Embryonic facial prominence (tissue), 1 donor: ENCODE measurements around the gene PDZD8.
"Not testable (repeated sequence)": the region's sequence is repeated elsewhere in the genome, so short reads cannot be mapped to it uniquely, and the experiment has no call there.

Experiments used
- DNase-seq: peaks from one replicate; pipeline ENCODE4 v3.0.0-alpha.2; 2016; ENCODE audit errors: extremely low spot score

Gene PDZD8

GRCh38 chr10:117294039-117294645 is 81.1 kb downstream of the PDZD8 start:
- no peak for DNase-seq

- DNase-seq = not testable (repeated sequence)
Measured at GRCh38 chr10:117290872-117291271, 84.4 kb downstream of the PDZD8 start.

DNA sequence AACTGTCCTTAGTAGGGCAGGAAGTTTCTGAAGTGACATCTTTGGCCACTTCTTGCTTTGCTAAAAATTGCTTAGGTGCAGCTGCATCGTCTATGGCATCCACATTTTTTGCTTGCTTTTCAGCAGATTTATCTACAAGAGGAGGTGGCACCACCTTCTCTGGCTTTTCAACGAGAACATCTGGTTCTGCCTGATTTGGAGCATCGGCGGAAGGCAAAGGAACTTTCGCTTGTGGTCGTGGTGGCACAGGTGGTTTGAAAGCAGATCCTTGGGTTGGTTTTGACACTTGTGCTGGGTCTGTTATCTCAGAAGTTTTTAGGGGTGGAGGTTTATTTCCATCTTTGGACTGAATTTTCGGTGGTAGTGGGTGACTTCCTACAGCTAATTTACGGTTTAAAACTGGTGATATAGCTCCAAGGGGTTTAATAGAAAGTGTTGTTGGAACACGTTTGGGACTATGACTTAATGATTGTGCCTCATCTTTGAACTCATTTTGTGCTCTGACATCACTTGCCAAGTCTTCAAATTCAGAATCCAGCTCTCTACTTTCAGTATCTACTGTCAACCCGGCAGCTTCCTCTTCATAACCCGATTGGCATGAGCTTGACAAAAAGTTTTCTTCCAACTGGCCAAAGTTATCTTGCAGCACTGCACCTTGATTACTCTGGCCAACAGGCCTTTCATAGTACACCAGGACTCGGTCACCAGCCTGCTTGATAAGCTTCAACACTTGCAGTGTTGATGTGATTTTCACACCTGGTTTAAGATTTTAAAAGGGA is 90.3 kb downstream of the PDZD8 start:
- DNase-seq = no peak

DNA sequence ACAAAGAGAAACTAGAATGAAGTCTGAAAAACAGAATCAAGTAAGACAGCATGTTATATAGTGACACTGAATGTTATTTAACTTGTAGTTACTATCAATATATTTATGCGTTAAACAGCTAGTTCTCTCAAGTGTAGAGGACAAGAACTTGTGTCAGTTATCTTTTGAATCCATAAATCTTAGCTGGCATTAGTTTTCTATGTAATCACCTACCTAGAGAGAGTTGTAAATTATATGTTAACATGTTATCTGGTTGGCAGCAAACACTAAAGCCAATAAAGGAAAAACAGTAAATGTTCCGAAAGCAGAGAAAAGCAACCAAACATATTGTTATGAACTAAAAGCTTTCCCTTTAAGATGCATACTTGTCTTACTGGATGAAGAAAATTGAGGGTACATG is 97.6 kb downstream of the PDZD8 start:
- no peak for DNase-seq

GRCh38 chr10:117275121-117275520 is 100.1 kb downstream of the PDZD8 start:
- no peak for DNase-seq

- no peak for DNase-seq
Measured at GRCh38 chr10:117274509-117274908, 100.7 kb downstream of the PDZD8 start.

GRCh38 chr10:117273980-117274379 is 101.3 kb downstream of the PDZD8 start:
- DNase-seq = no peak

GRCh38 chr10:117272195-117273076 is 102.8 kb downstream of the PDZD8 start:
- no peak for DNase-seq

DNA sequence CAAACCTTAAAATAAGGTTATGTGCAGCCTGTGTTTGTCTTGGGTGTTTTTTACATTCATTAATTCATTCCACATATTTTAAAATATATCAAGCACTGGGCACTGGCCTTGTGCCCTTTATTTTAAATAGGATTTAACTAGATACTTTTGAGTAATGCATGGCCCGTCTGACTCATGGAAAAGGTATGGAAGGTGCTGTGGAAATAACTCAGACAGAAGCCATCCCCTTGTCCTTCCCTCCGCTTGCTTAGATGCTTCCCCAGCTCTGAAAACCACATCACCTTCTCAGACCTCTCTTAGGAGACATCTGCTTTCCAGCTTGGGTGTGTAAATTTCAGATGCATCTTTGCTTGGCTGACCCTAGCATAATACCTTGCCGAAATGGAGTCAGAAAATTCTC is 103.8 kb downstream of the PDZD8 start:
- DNase-seq = no peak

DNA sequence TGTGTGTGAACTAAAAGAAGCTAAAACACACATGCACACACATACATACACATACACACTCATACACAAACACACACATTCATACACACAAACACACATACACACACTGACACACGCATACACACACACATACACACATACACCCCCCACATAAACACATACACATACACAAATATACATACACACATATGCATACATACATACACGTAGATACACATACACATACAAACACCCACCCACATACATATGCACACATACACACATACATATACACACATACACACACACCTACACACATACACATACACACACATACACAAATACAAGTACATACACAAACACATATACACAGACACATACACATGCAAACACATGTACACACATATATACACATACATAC is 106.3 kb downstream of the PDZD8 start:
- DNase-seq = no peak

- no peak for DNase-seq
Measured at GRCh38 chr10:117268258-117268657, 107.0 kb downstream of the PDZD8 start.

DNA sequence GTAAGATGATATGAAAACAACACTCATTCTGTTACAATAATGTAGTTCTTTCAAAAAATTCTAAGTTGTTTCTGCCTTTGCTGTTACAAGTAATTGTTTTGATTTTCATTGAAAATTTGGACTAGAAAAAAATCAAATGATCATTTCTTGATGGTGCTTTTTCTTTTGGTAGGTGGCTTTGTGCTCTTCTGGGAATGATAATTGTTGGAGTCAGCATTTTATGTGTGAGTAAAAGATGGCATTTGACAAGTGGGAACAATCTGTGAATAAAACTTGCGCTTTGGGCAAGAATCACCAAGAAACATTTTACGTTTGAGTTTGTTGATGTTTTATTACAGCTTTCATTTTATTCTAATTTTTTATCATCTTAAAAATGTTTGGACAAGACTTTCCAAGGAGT is 108.4 kb downstream of the PDZD8 start:
- DNase-seq = no peak

GRCh38 chr10:117266400-117266799 is 108.8 kb downstream of the PDZD8 start:
- no peak for DNase-seq

GRCh38 chr10:117264782-117265181 is 110.5 kb downstream of the PDZD8 start:
- DNase-seq = no peak

GRCh38 chr10:117262903-117263293 is 112.3 kb downstream of the PDZD8 start:
- DNase-seq = no peak

GRCh38 chr10:117262291-117262902 is 112.8 kb downstream of the PDZD8 start:
- no peak for DNase-seq

GRCh38 chr10:117261501-117261900 is 113.7 kb downstream of the PDZD8 start:
- no peak for DNase-seq

GRCh38 chr10:117260084-117260483 is 115.2 kb downstream of the PDZD8 start:
- DNase-seq = no peak

DNA sequence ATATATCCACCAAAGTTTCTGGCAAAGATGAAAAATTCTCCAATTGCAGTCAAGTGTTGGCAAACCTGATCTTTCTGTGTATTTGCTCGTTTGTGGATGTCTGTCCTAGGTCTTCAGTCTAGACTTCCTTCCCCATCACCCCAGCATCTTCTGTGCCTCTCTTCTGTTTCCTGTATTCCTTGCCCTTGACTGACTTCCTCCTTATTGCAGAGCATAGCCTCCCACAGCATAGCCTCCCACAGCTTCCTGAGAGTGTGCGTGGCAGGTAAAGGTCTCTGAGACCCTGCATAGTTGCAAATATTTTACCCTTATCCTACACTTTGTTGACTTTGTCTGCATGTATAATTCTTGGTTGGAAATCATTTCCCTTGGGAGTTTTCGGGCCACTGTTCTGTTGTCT is 116.0 kb downstream of the PDZD8 start:
- DNase-seq = no peak

GRCh38 chr10:117257721-117258120 is 117.5 kb downstream of the PDZD8 start:
- DNase-seq = no peak

- no peak for DNase-seq
Measured at GRCh38 chr10:117256910-117257309, 118.3 kb downstream of the PDZD8 start.

GRCh38 chr10:117255835-117256460 is 119.3 kb downstream of the PDZD8 start:
- no peak for DNase-seq
